Loucy (cell line): ENCODE results near the gene SKIC2.

Source experiments
- CTCF ChIP-seq: fragments of 200-600 bp; sonication (generic); conservative IDR thresholded peaks from 2 replicates; pipeline ENCODE4 v1.5.1; 2014; ENCODE audit warnings: mild to moderate bottlenecking, antibody characterized with exemption, low read length
- EZH2phosphoT487 ChIP-seq: fragments of 200-600 bp; IDR thresholded peaks from 2 replicates; pipeline ENCODE4 v1.6.1; 2018; ENCODE audit warnings: antibody characterized with exemption, mild to moderate bottlenecking, moderate library complexity, borderline replicate concordance

DNA sequence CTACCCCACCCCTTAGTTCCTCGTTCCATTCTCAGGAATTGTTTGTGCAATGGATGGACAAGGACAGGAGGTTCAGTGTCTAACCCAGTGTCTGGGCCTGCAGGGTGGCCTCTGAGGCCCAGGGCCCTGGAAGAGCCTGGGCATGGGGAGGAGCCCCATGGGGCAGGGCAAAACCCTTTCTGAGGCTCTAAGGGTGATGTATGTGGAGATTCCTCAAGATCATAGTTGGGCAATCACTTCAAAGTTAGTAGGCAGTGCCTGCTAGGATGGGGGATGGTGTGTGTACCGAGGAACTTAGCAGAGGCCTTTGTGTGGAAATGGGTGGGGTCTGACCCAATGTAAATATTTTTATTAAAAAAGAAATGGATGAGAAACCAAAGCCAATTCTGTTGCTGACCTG is 38.2 kb upstream of the SKIC2 start:
- TF ChIP-seq CTCF, result no peak
- TF ChIP-seq EZH2phosphoT487, result no peak
